ENCODE data around the gene JMY.

Gene JMY

DNA sequence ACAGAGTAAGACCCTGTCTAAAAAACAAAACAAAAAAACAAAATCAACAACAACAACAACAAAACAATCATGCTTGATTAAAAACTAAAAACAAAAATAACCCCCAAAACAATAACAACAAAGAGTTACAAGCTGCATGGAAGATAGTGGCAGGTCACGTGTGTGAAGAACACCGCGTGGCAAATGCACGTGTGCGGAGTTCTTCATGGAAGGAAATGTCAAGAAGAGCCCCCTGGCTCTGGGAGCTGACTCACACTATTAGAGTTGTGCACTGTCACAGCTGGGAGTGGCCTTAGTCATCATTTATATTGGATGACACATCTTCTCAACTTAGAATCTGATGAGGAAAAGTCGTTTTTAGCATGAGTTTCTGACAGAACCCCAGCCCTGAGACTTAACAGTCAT, 110.5 kb downstream of the JMY start:
- H3K9me3 Mint-ChIP-seq = peaks cover 4% of the 10 kb centered on the region
- H3K4me3 Mint-ChIP-seq = no peak overlapping the region
- no peak for DNase-seq
- TF ChIP-seq, protein P1, sequence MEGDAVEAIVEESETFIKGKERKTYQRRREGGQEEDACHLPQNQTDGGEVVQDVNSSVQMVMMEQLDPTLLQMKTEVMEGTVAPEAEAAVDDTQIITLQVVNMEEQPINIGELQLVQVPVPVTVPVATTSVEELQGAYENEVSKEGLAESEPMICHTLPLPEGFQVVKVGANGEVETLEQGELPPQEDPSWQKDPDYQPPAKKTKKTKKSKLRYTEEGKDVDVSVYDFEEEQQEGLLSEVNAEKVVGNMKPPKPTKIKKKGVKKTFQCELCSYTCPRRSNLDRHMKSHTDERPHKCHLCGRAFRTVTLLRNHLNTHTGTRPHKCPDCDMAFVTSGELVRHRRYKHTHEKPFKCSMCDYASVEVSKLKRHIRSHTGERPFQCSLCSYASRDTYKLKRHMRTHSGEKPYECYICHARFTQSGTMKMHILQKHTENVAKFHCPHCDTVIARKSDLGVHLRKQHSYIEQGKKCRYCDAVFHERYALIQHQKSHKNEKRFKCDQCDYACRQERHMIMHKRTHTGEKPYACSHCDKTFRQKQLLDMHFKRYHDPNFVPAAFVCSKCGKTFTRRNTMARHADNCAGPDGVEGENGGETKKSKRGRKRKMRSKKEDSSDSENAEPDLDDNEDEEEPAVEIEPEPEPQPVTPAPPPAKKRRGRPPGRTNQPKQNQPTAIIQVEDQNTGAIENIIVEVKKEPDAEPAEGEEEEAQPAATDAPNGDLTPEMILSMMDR (IDR thresholded peaks at IDR 0.05) = no peak
- no peak overlapping the region for H3K27ac Mint-ChIP-seq
- no peaks in the 10 kb centered on the region for H3K4me1 Mint-ChIP-seq
- no peaks in the 10 kb centered on the region for H3K36me3 Mint-ChIP-seq (ENCODE audit: low read depth)
- H3K27me3 Mint-ChIP-seq (ENCODE audit: low read depth, poor library complexity) = no peaks in the 10 kb centered on the region

DNA sequence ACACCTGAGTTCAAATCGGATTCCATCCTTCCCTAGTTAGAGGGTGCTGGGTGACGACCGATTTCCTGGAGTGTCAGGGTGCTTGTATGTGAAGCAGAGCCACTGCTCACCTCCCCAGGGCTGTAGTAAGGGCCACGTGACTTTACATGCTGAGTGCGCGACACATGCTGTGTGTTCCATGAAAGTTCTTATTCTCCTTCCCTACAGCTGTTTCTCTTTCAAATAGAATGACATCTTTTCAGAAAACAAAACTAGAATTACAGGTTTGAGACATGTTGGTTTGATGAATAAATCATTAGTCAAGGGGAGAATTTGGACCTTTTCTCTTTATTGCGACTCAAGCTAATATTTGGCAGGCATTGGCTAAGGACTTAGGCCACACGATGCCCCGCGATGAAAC, 113.1 kb downstream of the JMY start:
- TF ChIP-seq, protein P1 (IDR thresholded peaks at IDR 0.05) = no peak
- Mint-ChIP-seq H3K27me3 (ENCODE audit: low read depth, poor library complexity) (no peaks in the 10 kb centered on the region), H3K27ac (no peak overlapping the region), H3K4me3 (no peak overlapping the region), H3K4me1 (no peaks in the 10 kb centered on the region), H3K9me3 (peaks cover 21% of the 10 kb centered on the region), H3K36me3 (ENCODE audit: low read depth) (peaks cover 5% of the 10 kb centered on the region)
- DNase-seq = no peak

DNA sequence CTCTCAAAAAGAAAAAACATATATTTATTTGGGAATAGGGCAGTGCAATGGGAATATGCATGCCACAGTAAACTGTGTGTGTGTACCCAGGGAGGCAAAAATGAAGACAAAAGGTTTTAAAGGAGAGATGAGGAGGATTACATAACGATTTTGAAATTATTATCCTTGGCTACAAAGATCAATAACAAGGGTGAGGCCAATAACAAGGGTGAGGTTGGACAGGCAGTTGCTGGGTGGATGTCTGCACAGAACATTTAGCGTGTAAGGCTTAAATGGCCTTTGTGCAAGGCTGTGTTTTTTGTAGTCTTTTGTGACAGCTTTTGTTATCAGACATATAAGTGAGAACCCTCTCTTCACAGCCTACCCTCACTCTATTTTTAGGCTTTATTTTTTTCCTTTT, 114.0 kb downstream of the JMY start:
- no peaks in the 10 kb centered on the region for H3K4me1 Mint-ChIP-seq
- H3K27me3 Mint-ChIP-seq (ENCODE audit: low read depth, poor library complexity) = no peaks in the 10 kb centered on the region
- no peak overlapping the region for H3K4me3 Mint-ChIP-seq
- no peak overlapping the region for H3K27ac Mint-ChIP-seq
- TF ChIP-seq, protein P1 (IDR thresholded peaks at IDR 0.05) = no peak
- H3K36me3 Mint-ChIP-seq (ENCODE audit: low read depth) = peaks cover 5% of the 10 kb centered on the region
- DNase-seq = no peak
- H3K9me3 Mint-ChIP-seq = peaks cover 21% of the 10 kb centered on the region

DNA sequence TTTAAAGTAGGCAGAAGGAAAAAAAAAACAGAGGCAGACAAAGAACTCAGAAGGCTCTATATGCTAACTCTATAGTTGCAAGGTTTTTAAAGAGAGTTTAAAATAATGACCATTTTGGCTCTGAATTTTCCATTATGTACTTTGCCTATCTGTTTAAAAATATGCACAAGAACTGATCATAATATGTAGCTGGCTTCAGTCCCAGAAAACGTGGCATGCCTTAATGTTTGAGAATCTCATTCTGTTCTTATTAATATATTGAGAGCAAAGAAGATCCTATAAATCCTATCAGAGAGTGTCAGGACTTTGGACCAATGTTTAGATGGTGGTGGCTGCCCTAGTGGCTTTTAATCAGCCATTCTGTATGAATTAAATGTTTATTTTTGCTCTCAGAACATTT, 121.5 kb downstream of the JMY start:
- Mint-ChIP-seq H3K36me3 (ENCODE audit: low read depth) (peaks cover 5% of the 10 kb centered on the region), H3K4me3 (no peak overlapping the region), H3K4me1 (no peaks in the 10 kb centered on the region), H3K27me3 (ENCODE audit: low read depth, poor library complexity) (no peaks in the 10 kb centered on the region), H3K9me3 (peaks cover 17% of the 10 kb centered on the region), H3K27ac (no peak overlapping the region)
- no peak for DNase-seq
- TF ChIP-seq, protein P1 (IDR thresholded peaks at IDR 0.05) = no peak

Data from nephron progenitor cell (in vitro differentiated cells).